HCT116 (cell line): Measurements from ENCODE around the gene CCL23.

Experiments
- CTCF ChIP-seq, 3 experiments: fragments of 200-600 bp in 1 of 3; sonication (generic) in 1 of 3; IDR thresholded peaks in 2 of 3; conservative IDR thresholded peaks in 1 of 3; 2 replicates each; pipeline ENCODE4 v1.5.1; 2012 to 2017; ENCODE audit warnings: low read depth in 2 of 3, low read length in 2 of 3, antibody characterized with exemption in 1 of 3, borderline replicate concordance in 1 of 3, control low read depth in 1 of 3, mild to moderate bottlenecking in 1 of 3, mixed read lengths in 1 of 3, mixed run types in 1 of 3, moderate library complexity in 1 of 3; ENCODE audit not compliant: insufficient read depth in 1 of 3
- EZH2 ChIP-seq: fragments of 200-600 bp; sonication (generic); IDR thresholded peaks from 2 replicates; pipeline ENCODE4 v1.6.1; 2017; ENCODE audit warnings: antibody characterized with exemption, mixed run types
- POLR2A ChIP-seq: IDR thresholded peaks from 2 replicates; pipeline ENCODE4 v1.7.0; 2011; ENCODE audit warnings: borderline replicate concordance; ENCODE audit not compliant: insufficient read depth, insufficient read length; ENCODE audit errors: extremely low read depth

- TF ChIP-seq POLR2A: no peak
- no peak for TF ChIP-seq EZH2
- TF ChIP-seq CTCF (IDR thresholded peaks at IDR 0.05 in 2 of 3, conservative IDR thresholded peaks at IDR 0.05 in 1 of 3; ENCODE audit: borderline replicate concordance in 1 of 3, insufficient read depth in 1 of 3, low read depth in 2 of 3, low read length in 2 of 3): no peak
Measured at GRCh38 chr17:36066365-36066985, 48.7 kb upstream of the CCL23 start.
